HG02642 (cell line): ENCODE results near the gene SLC27A2.
"Not testable (repeated sequence)": the region's sequence is repeated elsewhere in the genome, so short reads cannot be mapped to it uniquely, and the experiment has no call there.

Experiments
- ATAC-seq: cut with Tn5 transposase; IDR thresholded peaks from one replicate; pipeline ENCODE4 v1.9.1; 2021; ENCODE audit warnings: mild to moderate bottlenecking; ENCODE audit not compliant: unreplicated experiment, poor library complexity

Gene SLC27A2

GRCh38 chr15:50181969-50182218, at the start of gene SLC27A2:
Gene SLC27A2 (plus strand): TSS chr15:50182196. CDS start chr15:50182428, 232 bp downstream.
- peak; percentile 57 for ATAC-seq

DNA sequence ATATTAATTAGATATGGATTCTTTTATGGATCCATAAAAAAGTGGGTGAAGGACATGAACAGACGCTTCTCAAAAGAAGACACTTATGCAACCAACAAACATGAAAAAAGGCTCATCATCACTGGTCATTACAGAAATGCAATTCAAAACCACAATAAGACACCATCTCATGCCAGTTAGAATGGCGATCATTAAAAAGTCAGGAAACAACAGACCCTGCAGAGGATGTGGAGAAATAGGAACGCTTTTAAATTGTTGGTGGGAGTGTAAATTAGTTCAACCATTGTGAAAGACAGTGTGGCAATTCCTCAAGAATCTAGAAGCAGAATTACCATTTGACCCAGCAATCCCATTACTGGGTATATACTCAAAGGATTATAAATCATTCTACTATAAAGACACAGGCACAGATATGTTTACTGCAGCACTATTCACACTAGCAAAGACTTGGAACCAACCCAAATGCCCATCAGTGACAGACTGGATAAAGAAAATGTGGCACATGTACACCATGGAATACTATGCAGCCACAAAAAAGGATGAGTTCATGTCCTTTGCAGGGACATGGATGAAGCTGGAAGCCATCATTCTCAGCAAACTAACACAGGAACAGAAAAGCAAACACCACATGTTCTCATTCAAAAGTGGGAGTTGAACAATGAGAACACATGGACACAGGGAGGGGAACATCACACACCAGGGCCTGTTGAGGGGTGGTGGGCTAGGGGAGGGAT, 49.6 kb upstream of the SLC27A2 start:
- ATAC-seq, result not testable (repeated sequence)

- ATAC-seq, result peak; percentile 84
Observed at GRCh38 chr15:50134524-50135024, 47.4 kb upstream of the SLC27A2 start.

GRCh38 chr15:50135031-50135551, 46.9 kb upstream of the SLC27A2 start:
- peak; percentile 74 for ATAC-seq

- ATAC-seq, result no peak
Observed at GRCh38 chr15:50137330-50137761, 44.6 kb upstream of the SLC27A2 start.

DNA sequence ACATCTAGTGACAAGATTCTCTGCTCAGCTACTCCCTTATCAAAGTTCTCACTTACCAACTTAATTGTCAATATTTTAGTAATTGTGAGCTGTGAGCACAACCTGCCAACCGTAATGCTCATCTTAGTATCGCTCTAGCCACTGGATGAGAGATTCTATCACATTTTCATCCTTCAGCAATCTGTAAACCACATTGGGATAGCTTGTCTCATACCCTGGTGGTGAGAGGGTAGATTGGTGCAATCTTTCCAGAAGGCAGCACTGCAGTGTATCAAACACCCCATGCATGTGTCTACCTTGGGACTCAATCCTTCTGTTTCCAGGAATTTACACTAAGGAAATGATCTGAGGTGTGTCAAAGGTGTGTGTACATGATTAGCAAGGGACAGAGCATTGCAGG, 44.1 kb upstream of the SLC27A2 start:
- ATAC-seq, result no peak

- no peak for ATAC-seq
Observed at GRCh38 chr15:50138391-50138790, 43.6 kb upstream of the SLC27A2 start.

DNA sequence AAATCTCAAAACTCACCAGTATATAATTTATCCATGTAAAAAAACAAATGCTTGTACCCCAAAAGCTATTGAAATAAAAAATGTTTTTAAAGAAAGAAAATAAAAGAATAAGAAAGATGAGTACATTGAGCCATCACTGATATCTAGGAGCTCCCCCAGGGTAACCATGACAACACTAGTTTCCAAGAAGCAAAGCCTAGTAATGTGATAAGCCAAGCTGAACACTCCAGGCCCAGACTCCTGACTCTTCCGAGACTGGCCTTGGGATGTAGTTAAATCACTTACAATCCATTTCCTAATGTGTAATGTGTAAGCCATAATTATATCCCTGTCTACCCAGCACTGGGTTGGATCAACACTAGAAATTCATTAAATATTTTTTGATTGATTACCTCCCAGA, 41.9 kb upstream of the SLC27A2 start:
- no peak for ATAC-seq

- ATAC-seq, result no peak
Observed at GRCh38 chr15:50140983-50141382, 41.0 kb upstream of the SLC27A2 start.

GRCh38 chr15:50141856-50142255, 40.1 kb upstream of the SLC27A2 start:
- ATAC-seq, result no peak

DNA sequence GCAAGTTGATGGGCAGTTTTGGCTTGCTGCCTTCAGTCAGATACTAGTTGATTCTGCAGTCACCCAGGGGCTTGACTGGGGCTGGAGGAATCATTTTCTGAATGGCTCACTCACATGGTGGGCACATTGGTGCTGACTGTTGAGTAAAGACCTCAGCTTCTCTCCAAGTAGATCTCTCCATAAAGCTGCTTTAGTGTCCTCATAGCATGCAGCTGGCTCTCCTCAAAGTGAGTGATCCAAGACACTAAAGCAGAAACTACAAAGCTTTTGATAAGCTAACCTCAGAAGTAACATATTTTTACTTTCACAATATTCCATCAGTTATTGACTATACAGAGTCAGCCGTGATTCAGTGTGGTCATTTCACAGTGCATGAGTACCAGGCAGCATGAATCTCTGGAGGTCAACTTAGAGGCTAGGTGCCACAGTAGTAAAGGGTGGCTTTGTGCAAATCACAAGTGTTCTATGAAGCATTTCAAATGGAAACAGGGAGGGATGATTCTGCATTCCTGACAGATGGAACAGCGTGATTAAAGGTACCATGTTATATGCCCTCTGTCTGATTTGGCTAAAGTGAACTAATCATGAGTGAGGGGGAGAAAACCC, 38.6 kb upstream of the SLC27A2 start:
- no peak for ATAC-seq

DNA sequence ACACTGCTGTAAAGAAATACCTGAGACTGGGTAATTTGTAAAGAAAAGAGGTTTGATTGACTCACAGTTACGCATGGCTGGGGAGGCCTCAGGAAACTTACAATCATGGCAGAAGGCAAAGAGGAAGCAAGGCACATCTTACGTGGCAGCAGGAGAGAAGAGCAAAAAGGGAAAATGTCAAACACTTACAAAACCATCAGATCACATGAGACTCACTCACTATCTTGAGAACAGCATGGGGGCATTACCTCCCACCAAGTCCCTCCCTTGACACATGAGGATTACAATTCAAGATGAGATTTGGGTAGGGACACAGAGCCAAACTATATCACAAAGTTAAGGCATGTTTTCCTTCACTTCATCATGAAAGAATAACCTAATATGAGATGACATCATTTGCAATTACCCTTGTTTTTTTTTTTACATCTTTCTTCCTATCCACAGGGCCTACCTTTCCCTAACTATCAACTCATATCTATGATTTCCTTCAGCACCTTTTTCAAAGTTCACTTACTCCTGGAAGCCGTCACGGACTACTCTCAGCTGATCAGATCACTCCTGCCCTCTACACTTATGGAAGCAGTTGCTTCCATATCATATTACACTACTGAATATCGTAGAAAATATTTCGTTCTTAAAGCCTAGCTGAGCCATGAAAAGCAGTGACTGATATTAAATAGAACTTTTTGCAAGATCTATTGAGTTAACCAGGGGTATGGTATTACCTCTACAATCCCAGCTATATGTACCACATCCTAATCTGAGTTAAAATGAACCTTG, 37.5 kb upstream of the SLC27A2 start:
- no peak for ATAC-seq

DNA sequence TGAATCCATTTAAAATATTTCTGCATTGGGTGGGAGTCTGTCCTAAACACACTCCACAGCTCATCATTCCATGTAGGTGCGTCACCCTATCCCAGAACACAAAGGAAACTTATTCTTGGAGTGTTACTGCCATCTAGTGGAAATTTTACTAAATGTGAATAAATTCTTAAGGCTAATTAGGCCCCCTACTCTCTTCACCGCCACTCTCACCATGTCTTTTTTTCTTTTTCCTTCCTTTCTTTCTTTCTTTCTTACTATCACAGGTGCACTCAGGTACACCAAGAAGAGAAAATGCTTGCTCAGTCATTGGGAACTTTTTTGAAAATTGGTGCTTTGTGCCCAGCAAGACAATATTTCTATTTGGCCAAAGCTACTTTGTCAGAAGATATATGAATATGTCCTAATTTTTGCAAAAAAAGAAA, 36.5 kb upstream of the SLC27A2 start:
- ATAC-seq, result peak; percentile 52

- ATAC-seq, result no peak
Observed at GRCh38 chr15:50146632-50147031, 35.4 kb upstream of the SLC27A2 start.

GRCh38 chr15:50148362-50148963, 33.5 kb upstream of the SLC27A2 start:
- no peak for ATAC-seq

- ATAC-seq, result no peak
Observed at GRCh38 chr15:50149090-50149489, 32.9 kb upstream of the SLC27A2 start.

DNA sequence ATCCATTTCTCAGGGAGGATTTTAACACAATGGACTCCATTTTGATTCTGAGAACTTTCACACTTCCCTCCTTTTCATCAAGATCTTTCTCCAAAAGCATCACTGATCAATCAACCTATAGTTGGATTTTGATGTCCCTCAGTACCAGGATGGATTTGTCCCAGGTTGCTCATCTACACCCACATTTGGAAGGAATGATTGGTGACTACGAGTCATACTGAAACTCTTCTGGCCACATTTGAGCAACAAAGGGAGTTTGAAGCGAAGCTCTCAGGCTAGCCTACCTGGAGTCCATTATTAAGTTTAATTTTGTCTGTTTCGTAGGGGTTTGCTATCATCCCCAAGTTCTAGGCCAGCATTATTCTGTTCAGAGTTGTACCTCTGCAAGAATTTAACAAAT, 31.6 kb upstream of the SLC27A2 start:
- ATAC-seq, result peak; percentile 42

DNA sequence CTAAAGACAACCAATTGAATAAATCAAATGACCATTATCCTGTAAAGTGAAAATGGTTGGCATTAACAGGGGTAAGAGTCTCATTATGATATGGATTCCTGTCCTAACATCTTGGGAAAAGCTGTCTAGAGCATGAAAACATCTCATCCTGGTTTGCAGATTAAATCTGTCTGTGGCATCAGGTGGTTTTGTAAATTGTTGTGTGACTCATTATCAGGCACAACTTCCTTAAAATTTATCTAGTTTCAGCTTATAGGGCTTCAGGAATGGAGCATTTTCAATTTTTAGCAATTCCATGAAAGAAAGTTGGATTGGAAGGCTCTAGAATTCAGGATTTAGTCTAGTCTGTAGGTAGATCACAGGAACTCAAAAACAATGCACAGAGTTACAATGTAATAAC, 31.1 kb upstream of the SLC27A2 start:
- no peak for ATAC-seq

DNA sequence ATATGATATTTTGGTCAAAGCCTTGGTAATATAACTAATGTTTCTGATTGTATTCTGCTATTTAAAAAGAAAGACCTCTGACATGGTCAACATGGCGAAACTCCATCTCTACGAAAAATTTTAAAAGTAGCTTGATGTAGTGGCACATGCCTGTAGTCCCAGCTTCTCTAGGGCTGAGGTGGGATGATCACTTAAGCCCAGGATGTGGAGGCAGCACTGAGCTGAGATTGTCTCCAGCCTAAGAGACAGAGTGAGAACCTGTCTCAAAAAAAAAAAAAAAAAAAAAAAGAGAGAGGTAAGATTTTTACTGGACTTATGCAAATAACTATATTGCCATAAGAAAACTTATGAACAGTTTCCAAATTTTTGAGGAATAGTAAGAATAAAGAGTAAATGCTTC, 30.5 kb upstream of the SLC27A2 start:
- ATAC-seq, result no peak

DNA sequence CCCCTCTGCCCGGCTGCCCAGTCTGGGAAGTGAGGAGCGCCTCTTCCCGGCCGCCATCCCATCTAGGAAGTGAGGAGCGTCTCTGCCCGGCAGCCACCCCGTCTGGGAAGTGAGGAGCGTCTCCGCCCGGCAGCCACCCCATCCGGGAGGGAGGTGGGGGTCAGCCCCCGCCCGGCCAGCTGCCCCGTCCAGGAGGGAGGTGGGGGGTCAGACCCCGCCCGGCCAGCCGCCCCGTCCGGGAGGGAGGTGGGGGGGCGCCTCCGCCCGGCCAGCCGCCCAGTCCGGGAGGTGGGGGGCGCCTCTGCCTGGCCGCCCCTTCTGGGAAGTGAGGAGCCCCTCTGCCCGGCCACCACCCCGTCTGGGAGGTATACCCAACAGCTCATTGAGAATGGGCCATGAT, 23.8 kb upstream of the SLC27A2 start:
- not testable (repeated sequence) for ATAC-seq
